ENCODE results near the gene APPBP2.

DNA sequence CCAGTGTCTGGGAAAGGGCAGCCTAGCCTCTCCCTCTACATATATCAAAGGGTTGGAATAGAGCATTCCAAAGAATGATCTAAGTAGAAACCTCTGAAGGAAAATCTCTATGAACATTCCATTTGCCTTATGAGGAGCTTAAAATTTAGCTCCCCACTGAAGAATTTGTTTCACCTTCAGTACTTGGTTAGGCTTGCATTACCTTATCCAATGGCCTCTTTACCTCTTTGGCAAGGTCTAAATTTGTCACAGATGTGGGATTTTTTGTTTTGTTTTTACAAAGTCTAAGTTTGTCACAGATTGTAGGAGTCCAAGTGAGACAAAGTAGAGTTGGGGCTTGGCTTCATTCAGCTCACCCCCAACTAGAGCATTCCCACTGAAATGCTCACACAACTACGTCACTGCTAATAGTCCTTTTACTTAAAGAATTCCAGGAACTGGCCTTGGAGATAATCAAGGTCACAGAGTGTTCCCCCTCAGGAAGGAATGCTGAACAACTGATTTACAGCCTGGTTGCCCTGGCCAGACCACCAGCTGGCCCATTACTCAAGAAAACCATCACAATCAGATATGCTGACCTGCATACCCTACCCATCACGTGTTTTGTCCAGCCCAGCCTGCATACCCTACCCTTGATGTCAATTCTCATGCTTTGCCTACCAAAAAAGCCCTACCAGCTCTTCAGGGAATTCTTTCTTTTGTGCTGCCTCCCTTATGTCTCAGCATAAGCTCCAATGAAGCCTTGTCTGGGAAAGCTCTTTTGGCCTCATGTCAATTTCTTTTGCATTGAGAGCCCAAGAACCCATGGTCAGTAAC is 47.4 kb upstream of the APPBP2 start:
- TF ChIP-seq EGR1 (IDR thresholded peaks at IDR 0.05): no peak
- no peak for TF ChIP-seq CREB1 (IDR thresholded peaks at IDR 0.05; ENCODE audit: low read depth)
